K562 (cell line): ENCODE results near the gene GPER1. TPM values are rescaled to one million over a fixed set of nuclear protein-coding genes. Genes with fewer than 3 reads are reported as not detected.

ENCODE experiments used
- ARID1B ChIP-seq: fragments of 450-650 bp; IDR thresholded peaks from 2 replicates; pipeline ENCODE4 v1.6.1; 2016; ENCODE audit warnings: antibody characterized with exemption, mild to moderate bottlenecking, inconsistent platforms
- BRF1 ChIP-seq: IDR thresholded peaks from 3 replicates; pipeline ENCODE4 v1.6.1; 2011; ENCODE audit warnings: borderline replicate concordance, mild to moderate bottlenecking; ENCODE audit not compliant: insufficient read length; ENCODE audit errors: extremely low read depth
- CCAR2 ChIP-seq: fragments of 200-400 bp; formaldehyde crosslinking; IDR thresholded peaks from 2 replicates; pipeline ENCODE4 v1.6.1; 2017; ENCODE audit warnings: mild to moderate bottlenecking, low read depth, low read length
- CHD1 ChIP-seq: fragments of 200-600 bp; sonication (generic); IDR thresholded peaks from one replicate; pipeline ENCODE4 v1.6.1; 2012; ENCODE audit warnings: mild to moderate bottlenecking, moderate library complexity, low read length, inconsistent platforms
- FOXP1 ChIP-seq: sonication (generic); formaldehyde crosslinking; IDR thresholded peaks from 2 replicates; pipeline ENCODE4 v1.8.0; 2022; ENCODE audit warnings: mild to moderate bottlenecking, missing genetic modification reagents
- HOXB6 ChIP-seq: fragments of 250-450 bp; sonication (Bioruptor Pico); IDR thresholded peaks from 2 replicates; pipeline ENCODE4 v1.5.1; 2022; ENCODE audit warnings: mild to moderate bottlenecking, borderline replicate concordance
- MAFK ChIP-seq: IDR thresholded peaks from 2 replicates; pipeline ENCODE4 v1.6.1; 2011; ENCODE audit warnings: low read length, improper control_type of control experiment
- NFE2 ChIP-seq: IDR thresholded peaks from 2 replicates; pipeline ENCODE4 v1.6.1; 2014; ENCODE audit warnings: antibody characterized with exemption, low read depth
- NFIX ChIP-seq: fragments of 250-450 bp; sonication (Bioruptor Pico); IDR thresholded peaks from 2 replicates; pipeline ENCODE4 v1.4.0; 2020; ENCODE audit warnings: low read depth, mild to moderate bottlenecking, moderate library complexity
- RFX7 ChIP-seq: fragments of 250-450 bp; sonication (Bioruptor Pico); IDR thresholded peaks from 2 replicates; pipeline ENCODE4 v1.5.1; 2021; ENCODE audit warnings: mild to moderate bottlenecking
- SIX5 ChIP-seq, 2 experiments: IDR thresholded peaks; 2 replicates each; pipeline ENCODE4 v1.6.1; 2011; ENCODE audit warnings: low read length in 2 of 2, borderline replicate concordance in 1 of 2, low read depth in 1 of 2, mild to moderate bottlenecking in 1 of 2, moderate library complexity in 1 of 2; ENCODE audit not compliant: insufficient read depth in 1 of 2
- SMARCA5 ChIP-seq: fragments of 450-650 bp; IDR thresholded peaks from 2 replicates; pipeline ENCODE4 v1.6.1; 2016
- U2AF2 ChIP-seq: fragments of 200-400 bp; formaldehyde crosslinking; optimal IDR thresholded peaks from 2 replicates; pipeline ENCODE3; 2017; ENCODE audit warnings: low read depth, mild to moderate bottlenecking, low read length
- ZNF197 ChIP-seq: fragments of 200-800 bp; sonication (Bioruptor generic); IDR thresholded peaks from 2 replicates; pipeline ENCODE4 v1.6.1; 2016; ENCODE audit warnings: low read depth, missing genetic modification characterization, missing compliant biosample characterization
- ZNF224 ChIP-seq: sonication (generic); formaldehyde crosslinking; IDR thresholded peaks from 2 replicates; pipeline ENCODE4 v1.8.0; 2022; ENCODE audit warnings: mild to moderate bottlenecking, missing genetic modification reagents
- ZNF3 ChIP-seq: fragments of 250-450 bp; sonication (Bioruptor Pico); IDR thresholded peaks from 2 replicates; pipeline ENCODE4 v1.5.0; 2021; ENCODE audit warnings: mild to moderate bottlenecking, moderate library complexity
- ZNF696 ChIP-seq: fragments of 250-450 bp; sonication (Bioruptor Pico); conservative IDR thresholded peaks from 2 replicates; pipeline ENCODE4 v1.4.0; 2020; ENCODE audit warnings: mild to moderate bottlenecking, moderate library complexity
- polyA plus RNA-seq, 8 experiments: library from polyadenylated mRNA; depleted of rRNA in 4 of 8; stranded (reverse) in 5 of 8; unstranded in 3 of 8; fragments of >200 nt; fragmentation: Nextera tagmentation in 2 of 8; fragmentation: Illumina TruSeq in 1 of 8; extraction: Ambion mirVana in 2 of 8; extraction: Trizol in 1 of 8; gene quantifications; 2 replicates each; pipeline versions ENCODE4 v1.2.1 to v1.2.3, GENCODE V29; 2011 to 2014; ENCODE audit warnings: inconsistent platforms in 1 of 8, missing spikeins in 1 of 8
- total RNA-seq, 7 experiments: library from RNA; depleted of rRNA in 6 of 7; stranded (reverse); fragments of >200 nt in 6 of 7; fragmentation: Illumina TruSeq in 2 of 7; extraction: Trizol in 2 of 7; gene quantifications; 2 replicates each; pipeline versions ENCODE4 v1.2.1 to v1.2.3, GENCODE V29; 2011 to 2021; ENCODE audit warnings: low replicate concordance in 1 of 7
- TF ChIP-seq, protein P1 (sequence below), 2 experiments: fragments of 450-650 bp in 1 of 2; sonication (generic) in 1 of 2; formaldehyde crosslinking in 1 of 2; IDR thresholded peaks; 2 replicates each; pipeline versions ENCODE4 v1.7.1 to v1.9.0; 2016 to 2022; ENCODE audit warnings: inconsistent platforms in 1 of 2, mild to moderate bottlenecking in 1 of 2, missing genetic modification reagents in 1 of 2
- TF ChIP-seq, protein P2 (sequence below): fragments of 250-450 bp; sonication (Bioruptor Pico); IDR thresholded peaks from 2 replicates; pipeline ENCODE4 v1.4.0; 2020; ENCODE audit warnings: mild to moderate bottlenecking

The GPER1 gene
- total and polyA plus RNA-seq, 9 of the 15 experiments (the other 6 are each of a cell fraction or from before 2014, with no cell fraction given): 0.04 to 0.09 (median 0.08) TPM; not detected in 6

DNA sequence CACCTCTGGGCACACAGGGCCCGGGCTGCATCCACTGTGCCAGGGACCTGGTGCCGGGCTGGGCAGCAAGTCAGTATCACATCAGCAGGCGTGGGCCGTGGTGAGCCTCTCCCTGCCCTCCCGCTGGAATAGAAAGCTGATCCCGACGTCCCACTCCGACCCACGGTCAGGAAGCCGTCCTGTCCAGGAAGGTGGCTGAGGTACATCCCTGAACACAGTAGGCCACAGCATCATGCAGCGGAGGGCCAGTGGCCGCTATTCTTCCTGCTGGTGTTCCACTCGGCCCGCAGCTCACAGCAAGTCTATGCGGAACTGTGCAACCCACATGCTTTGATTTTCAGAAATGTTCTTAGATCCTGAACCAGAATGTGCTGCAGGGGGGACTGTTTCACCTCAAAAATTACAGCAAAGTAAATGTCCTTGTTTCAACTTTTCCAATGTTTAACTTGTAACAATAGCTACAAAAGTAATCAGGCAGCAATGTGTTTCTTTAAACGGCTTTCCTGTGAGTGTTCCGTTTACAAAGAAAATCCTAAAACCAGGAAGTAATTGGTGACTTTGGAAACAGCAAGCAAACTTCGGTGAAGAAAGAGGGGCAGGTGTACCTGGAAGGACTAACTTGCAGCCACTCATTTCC is 44.2 kb upstream of the GPER1 start (continued):
- TF ChIP-seq, protein P1, sequence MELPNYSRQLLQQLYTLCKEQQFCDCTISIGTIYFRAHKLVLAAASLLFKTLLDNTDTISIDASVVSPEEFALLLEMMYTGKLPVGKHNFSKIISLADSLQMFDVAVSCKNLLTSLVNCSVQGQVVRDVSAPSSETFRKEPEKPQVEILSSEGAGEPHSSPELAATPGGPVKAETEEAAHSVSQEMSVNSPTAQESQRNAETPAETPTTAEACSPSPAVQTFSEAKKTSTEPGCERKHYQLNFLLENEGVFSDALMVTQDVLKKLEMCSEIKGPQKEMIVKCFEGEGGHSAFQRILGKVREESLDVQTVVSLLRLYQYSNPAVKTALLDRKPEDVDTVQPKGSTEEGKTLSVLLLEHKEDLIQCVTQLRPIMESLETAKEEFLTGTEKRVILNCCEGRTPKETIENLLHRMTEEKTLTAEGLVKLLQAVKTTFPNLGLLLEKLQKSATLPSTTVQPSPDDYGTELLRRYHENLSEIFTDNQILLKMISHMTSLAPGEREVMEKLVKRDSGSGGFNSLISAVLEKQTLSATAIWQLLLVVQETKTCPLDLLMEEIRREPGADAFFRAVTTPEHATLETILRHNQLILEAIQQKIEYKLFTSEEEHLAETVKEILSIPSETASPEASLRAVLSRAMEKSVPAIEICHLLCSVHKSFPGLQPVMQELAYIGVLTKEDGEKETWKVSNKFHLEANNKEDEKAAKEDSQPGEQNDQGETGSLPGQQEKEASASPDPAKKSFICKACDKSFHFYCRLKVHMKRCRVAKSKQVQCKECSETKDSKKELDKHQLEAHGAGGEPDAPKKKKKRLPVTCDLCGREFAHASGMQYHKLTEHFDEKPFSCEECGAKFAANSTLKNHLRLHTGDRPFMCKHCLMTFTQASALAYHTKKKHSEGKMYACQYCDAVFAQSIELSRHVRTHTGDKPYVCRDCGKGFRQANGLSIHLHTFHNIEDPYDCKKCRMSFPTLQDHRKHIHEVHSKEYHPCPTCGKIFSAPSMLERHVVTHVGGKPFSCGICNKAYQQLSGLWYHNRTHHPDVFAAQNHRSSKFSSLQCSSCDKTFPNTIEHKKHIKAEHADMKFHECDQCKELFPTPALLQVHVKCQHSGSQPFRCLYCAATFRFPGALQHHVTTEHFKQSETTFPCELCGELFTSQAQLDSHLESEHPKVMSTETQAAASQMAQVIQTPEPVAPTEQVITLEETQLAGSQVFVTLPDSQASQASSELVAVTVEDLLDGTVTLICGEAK (IDR thresholded peaks at IDR 0.05): peak; percentile 58; the same call in 1 of the 2 replicates
- TF ChIP-seq, protein P1 (CRISPR knock-in tag; IDR thresholded peaks at IDR 0.05): no peak
- TF ChIP-seq MAFK: no peak
- TF ChIP-seq, protein P2, sequence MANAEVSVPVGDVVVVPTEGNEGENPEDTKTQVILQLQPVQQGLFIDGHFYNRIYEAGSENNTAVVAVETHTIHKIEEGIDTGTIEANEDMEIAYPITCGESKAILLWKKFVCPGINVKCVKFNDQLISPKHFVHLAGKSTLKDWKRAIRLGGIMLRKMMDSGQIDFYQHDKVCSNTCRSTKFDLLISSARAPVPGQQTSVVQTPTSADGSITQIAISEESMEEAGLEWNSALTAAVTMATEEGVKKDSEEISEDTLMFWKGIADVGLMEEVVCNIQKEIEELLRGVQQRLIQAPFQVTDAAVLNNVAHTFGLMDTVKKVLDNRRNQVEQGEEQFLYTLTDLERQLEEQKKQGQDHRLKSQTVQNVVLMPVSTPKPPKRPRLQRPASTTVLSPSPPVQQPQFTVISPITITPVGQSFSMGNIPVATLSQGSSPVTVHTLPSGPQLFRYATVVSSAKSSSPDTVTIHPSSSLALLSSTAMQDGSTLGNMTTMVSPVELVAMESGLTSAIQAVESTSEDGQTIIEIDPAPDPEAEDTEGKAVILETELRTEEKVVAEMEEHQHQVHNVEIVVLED (CRISPR knock-in tag): no peak
- TF ChIP-seq U2AF2: no peak
- TF ChIP-seq ZNF224 (CRISPR knock-in tag): no peak
- no peak for TF ChIP-seq SMARCA5
- no peak for TF ChIP-seq NFIX
- no peak for TF ChIP-seq CHD1
- TF ChIP-seq SIX5 (IDR thresholded peaks at IDR 0.05; ENCODE audit: borderline replicate concordance in 1 of 2, insufficient read depth in 1 of 2, low read depth in 1 of 2, low read length in 2 of 2): no peak
- TF ChIP-seq ARID1B: no peak
- TF ChIP-seq RFX7: no peak
- no peak for TF ChIP-seq NFE2
- TF ChIP-seq ZNF696 (CRISPR knock-in tag): no peak
- no peak for TF ChIP-seq FOXP1 (CRISPR knock-in tag)
- TF ChIP-seq CCAR2: no peak
- TF ChIP-seq ZNF197: no peak
- TF ChIP-seq BRF1: no peak
- TF ChIP-seq ZNF3 (CRISPR knock-in tag): no peak
- TF ChIP-seq HOXB6 (CRISPR knock-in tag): no peak
